ENCODE results near the gene SEPTIN2.

The SEPTIN2 gene

DNA sequence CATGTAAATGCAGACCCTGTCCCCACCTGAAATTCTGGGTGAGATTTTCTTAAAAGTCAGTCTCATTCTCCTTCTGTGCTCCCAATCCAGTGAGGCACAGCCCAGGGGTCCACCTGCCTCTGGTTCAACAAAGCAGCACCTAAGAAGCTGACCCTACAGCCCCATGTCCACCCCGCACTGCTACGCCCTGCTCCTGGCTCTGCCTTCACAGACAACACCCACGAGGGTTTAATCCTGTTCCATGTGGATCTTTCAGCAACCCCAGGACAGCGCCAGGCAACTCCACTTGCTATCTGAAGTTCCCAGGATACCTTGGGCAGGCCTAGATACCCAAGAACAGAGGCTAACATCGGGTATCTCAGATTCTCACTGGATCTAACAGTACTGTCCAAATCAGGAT, 45.2 kb upstream of the SEPTIN2 start:
- TF ChIP-seq CTCF (IDR thresholded peaks at IDR 0.05; ENCODE audit: insufficient read depth, low read length, missing control alignments), result no peak
- ChIA-PET POLR2A (interaction anchor here (0.7 to 1.2 kb wide), 2 partner anchors 9 kb away, joined by 3 read pairs; no protein-coding TSS in a partner anchor), CTCF (no interaction called here)
- DNase-seq (ENCODE audit: low read depth, low spot score), result no peak
- H3K4me3 ChIP-seq (ENCODE audit: low read depth, low read length), result peak overlapping the region; percentile 75

DNA sequence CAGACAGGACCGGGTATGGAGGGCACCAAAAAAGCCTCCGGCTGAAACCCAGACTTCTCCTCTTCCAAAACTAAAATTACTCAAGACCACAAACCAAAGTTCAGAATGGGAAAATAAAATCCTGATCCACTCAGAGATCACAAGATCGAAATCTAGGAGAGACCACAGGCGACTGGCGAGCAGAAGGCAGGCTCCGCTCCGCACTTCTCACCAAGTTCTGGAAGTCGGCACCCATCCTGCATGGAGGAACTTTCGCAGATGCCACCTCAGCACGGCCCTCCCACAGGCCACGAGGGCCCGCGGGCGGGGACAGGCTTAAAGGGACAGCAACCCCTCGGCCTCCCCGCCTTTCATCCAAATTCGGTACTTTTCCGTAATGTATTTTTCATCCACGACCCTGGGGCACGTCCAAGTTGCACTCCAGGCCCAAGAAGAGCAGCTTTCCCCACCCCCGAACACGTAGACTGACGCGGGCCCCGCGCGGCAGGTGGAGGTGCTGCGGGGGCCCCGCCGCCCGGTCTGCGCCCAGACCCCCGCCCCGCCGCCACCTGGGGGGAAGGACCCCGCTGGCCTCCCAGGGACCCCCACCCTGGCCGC, 43.9 kb upstream of the SEPTIN2 start:
- ChIA-PET CTCF (no interaction called here), POLR2A (interaction anchor here (1.2 to 1.5 kb wide), 3 partner anchors 11 to 48 kb away, joined by 3 to 8 read pairs (median 4); partner anchors contain the start of gene HDLBP)
- no peak for TF ChIP-seq CTCF (IDR thresholded peaks at IDR 0.05; ENCODE audit: insufficient read depth, low read length, missing control alignments)
- peak overlapping the region; percentile 75 for H3K4me3 ChIP-seq (ENCODE audit: low read depth, low read length)
- DNase-seq (ENCODE audit: low read depth, low spot score), result peak; percentile 40

- CTCF ChIA-PET, result no interaction called here
- TF ChIP-seq CTCF (IDR thresholded peaks at IDR 0.05; ENCODE audit: insufficient read depth, low read length, missing control alignments), result no peak
- POLR2A ChIA-PET, result interaction anchor here (1.4 to 1.5 kb wide), 2 partner anchors 43 to 48 kb away, joined by 4 to 8 read pairs; partner anchors contain the start of gene HDLBP
- peak overlapping the region; percentile 75 for H3K4me3 ChIP-seq (ENCODE audit: low read depth, low read length)
- DNase-seq (ENCODE audit: low read depth, low spot score), result no peak
These were observed 43.2 kb upstream of the SEPTIN2 start for GRCh38 chr2:241272303-241273209.

DNA sequence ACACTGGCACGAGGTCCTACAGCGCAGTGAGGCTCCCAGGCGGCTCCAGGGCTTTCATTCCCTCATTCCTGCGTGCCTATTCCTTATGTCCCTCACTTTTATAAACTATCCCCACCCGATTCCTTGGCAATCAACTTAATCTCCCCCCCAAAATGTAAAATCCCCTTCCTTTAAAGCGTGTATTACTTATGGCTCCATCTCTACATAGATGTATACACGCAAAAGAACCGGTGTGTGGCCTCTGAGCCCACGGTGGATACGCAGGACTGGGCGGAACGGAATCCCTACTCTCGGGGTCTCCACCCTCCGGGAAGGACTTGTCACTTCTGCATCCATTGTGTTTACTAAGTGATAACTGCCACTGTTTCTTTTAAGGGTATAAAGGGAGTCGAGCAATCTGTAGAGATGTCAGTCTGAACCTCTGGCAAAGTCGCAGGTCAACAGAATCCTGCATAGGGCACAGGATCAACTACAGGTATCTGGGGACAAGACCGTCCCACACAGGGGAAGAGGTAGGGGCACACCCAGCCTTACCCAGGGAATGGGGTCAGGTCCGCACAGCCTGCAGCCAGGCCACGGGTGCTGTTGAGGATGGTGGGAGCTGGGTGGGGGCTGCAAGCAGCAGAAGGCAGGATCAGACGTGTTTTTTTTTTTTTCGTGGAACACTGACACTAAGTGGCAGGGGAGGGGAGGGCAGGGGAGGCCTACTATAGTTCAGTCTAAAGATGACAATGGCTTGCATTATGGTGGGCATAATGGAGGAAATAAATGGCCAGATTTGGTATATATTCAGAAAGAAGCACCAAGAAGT, 42.3 kb upstream of the SEPTIN2 start:
- CTCF ChIA-PET, result no interaction called here
- POLR2A ChIA-PET, result no interaction called here
- peak overlapping the region; percentile 75 for H3K4me3 ChIP-seq (ENCODE audit: low read depth, low read length)
- TF ChIP-seq CTCF (IDR thresholded peaks at IDR 0.05; ENCODE audit: insufficient read depth, low read length, missing control alignments), result no peak
- no peak for DNase-seq (ENCODE audit: low read depth, low spot score)

- no peak overlapping the region for H3K4me3 ChIP-seq (ENCODE audit: low read depth, low read length)
- ChIA-PET POLR2A (no interaction called here), CTCF (interaction anchor here (1.3 to 1.5 kb wide), 2 partner anchors 14 to 17 kb away, joined by 4 read pairs; no protein-coding TSS in a partner anchor)
- TF ChIP-seq CTCF (IDR thresholded peaks at IDR 0.05; ENCODE audit: insufficient read depth, low read length, missing control alignments), result no peak
- DNase-seq (ENCODE audit: low read depth, low spot score), result no peak
These were observed 41.6 kb upstream of the SEPTIN2 start for GRCh38 chr2:241274127-241274526.
